ENCODE measurements around the gene DNAJB8. TPM values are rescaled to one million over a fixed set of nuclear protein-coding genes. Genes with fewer than 3 reads are reported as not detected.
A peak's percentile ranks its signal among the peaks of the same experiment; 100 is the strongest.

Gene DNAJB8
- total and polyA plus RNA-seq, 9 of the 15 experiments (the other 6 are each of a cell fraction or from before 2014, with no cell fraction given), result not detected

DNA sequence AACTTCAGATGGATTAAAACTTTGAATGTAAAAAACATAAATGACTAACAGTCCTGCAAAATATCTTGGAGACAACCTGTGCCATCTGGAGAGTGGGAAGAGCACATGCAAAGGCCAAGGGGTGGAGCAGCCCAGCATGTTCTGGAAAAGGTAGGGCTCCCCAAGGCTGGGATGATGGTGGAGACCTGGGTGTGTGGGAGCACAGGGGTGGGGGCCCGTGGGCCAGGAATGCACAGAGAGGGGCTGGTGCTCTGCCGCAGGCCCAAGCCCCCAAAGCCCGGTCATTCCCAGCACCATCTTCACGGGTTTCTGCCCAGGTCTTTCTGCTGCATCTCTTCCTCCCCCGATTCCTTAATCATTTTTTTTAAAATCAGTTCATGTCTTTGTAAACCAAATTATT lies 36.0 kb upstream of the DNAJB8 start:
- no peaks in the 10 kb centered on the region for H4K20me1 ChIP-seq (replicated peaks; ENCODE audit: control insufficient read depth, insufficient read depth, low read length)
- no peak overlapping the region for H2AFZ ChIP-seq (ENCODE audit: low read depth, low read length)
- H3K4me3 ChIP-seq, result no peak overlapping the region
- no peak overlapping the region for H3K9ac ChIP-seq (ENCODE audit: insufficient read depth in 1 of 2, low read depth in 2 of 2, low read length in 2 of 2)
- DNase-seq (ENCODE audit: extremely low read depth in 1 of 4, low spot score in 3 of 4), result no peak
- peaks cover 18 to 31% of the 10 kb centered on the region in 2 experiments; a peak in 4 of 5 replicates for H3K4me1 ChIP-seq (replicated peaks in 1 of 2; ENCODE audit: control insufficient read depth in 2 of 2, insufficient read depth in 2 of 2, low read length in 2 of 2)
- intact Hi-C loops (cut with micrococcal nuclease) (loop anchor here (5.0 kb wide), 1 partner anchor 45 kb away; no protein-coding TSS in a partner anchor), in situ Hi-C loops (cut with MboI) (no loop called here)
- peaks cover 6% of the 10 kb centered on the region for H3K9me3 ChIP-seq (replicated peaks; ENCODE audit: control insufficient read depth, insufficient read depth, low read depth, low read length)
- peaks cover 3% of the 10 kb centered on the region; the same call in 1 of the 3 replicates for H3K79me2 ChIP-seq (ENCODE audit: control insufficient read depth, insufficient read depth, low read length)
- ChIA-PET CTCF (ENCODE audit: low intra/inter-chr PET ratio) (no interaction called here), POLR2A (interaction anchor here (0.7 to 1.2 kb wide), 2 partner anchors 13 to 15 kb away, joined by 3 to 5 read pairs; no protein-coding TSS in a partner anchor)
- H3K27ac ChIP-seq (ENCODE audit: extremely low read depth, low read depth, low read length), result no peak overlapping the region
- peaks cover 14% of the 10 kb centered on the region; the same call in 2 of the 3 replicates for H3K36me3 ChIP-seq (ENCODE audit: control insufficient read depth, insufficient read depth, low read length)
- H3K9me1 ChIP-seq (ENCODE audit: control insufficient read depth, insufficient read depth, low read length), result peaks cover 5% of the 10 kb centered on the region
- FAIRE-seq, result no peak
- WGBS (ENCODE audit: insufficient coverage, low coverage, missing lambda C conversion rate), result 86% methylated on average over 2 of the region's 5 CpGs
- ATAC-seq, result no peak
- no TSS peak for BruUV-seq (replicated peaks)
- H3K4me2 ChIP-seq (ENCODE audit: insufficient read depth, low read length), result no peak overlapping the region
- TF ChIP-seq, protein P1, sequence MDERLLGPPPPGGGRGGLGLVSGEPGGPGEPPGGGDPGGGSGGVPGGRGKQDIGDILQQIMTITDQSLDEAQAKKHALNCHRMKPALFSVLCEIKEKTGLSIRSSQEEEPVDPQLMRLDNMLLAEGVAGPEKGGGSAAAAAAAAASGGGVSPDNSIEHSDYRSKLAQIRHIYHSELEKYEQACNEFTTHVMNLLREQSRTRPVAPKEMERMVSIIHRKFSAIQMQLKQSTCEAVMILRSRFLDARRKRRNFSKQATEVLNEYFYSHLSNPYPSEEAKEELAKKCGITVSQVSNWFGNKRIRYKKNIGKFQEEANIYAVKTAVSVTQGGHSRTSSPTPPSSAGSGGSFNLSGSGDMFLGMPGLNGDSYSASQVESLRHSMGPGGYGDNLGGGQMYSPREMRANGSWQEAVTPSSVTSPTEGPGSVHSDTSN (CRISPR knock-in tag; IDR thresholded peaks at IDR 0.05; ENCODE audit: low read depth), result no peak
- TF ChIP-seq, protein P1 (tag; conservative IDR thresholded peaks at IDR 0.05; ENCODE audit: low read depth), result no peak
- TF ChIP-seq PYGO2 (tag; IDR thresholded peaks at IDR 0.05) (no peak), POLR2AphosphoS2 (IDR thresholded peaks at IDR 0.05; ENCODE audit: low read length) (peak; percentile 89; the same call in 1 of the 2 replicates), SMAD2 (IDR thresholded peaks at IDR 0.05; ENCODE audit: low read depth, low read length) (no peak), ZZZ3 (IDR thresholded peaks at IDR 0.05) (no peak), KLF10 (CRISPR knock-in tag; IDR thresholded peaks at IDR 0.05) (no peak), PRPF4 (IDR thresholded peaks at IDR 0.05; ENCODE audit: insufficient read depth, low read depth, low read length, poor library complexity, severe bottlenecking) (no peak), TAF7 (tag; IDR thresholded peaks at IDR 0.05) (no peak), SMAD1 (IDR thresholded peaks at IDR 0.05; ENCODE audit: low read depth, low read length, partially characterized antibody) (no peak), POLR2G (IDR thresholded peaks at IDR 0.05; ENCODE audit: low read depth, low read length) (peak; percentile 67)
- TF ChIP-seq, protein P2, sequence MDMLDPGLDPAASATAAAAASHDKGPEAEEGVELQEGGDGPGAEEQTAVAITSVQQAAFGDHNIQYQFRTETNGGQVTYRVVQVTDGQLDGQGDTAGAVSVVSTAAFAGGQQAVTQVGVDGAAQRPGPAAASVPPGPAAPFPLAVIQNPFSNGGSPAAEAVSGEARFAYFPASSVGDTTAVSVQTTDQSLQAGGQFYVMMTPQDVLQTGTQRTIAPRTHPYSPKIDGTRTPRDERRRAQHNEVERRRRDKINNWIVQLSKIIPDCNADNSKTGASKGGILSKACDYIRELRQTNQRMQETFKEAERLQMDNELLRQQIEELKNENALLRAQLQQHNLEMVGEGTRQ (CRISPR knock-in tag; IDR thresholded peaks at IDR 0.05), result no peak
- H3K27me3 ChIP-seq (ENCODE audit: control insufficient read depth in 2 of 2, insufficient read depth in 2 of 2, low read length in 2 of 2), result no peaks in the 10 kb centered on the region

Measured in K562 (cell line).